NOMO-1 treated with dmso at 0.1 percent for 144 hours (cell line): ENCODE measurements around the gene HYLS1.

Source experiments
- DNase-seq: peaks from one replicate; lab custom pipeline; 2025; ENCODE audit not compliant: unreplicated experiment; lab: John Stamatoyannopoulos, UW

Gene HYLS1

GRCh38 chr11:125932301-125932700 is 44.8 kb downstream of the HYLS1 start:
- no peak for DNase-seq

- no peak for DNase-seq
Measured at GRCh38 chr11:125933030-125933813, 45.8 kb downstream of the HYLS1 start.

DNA sequence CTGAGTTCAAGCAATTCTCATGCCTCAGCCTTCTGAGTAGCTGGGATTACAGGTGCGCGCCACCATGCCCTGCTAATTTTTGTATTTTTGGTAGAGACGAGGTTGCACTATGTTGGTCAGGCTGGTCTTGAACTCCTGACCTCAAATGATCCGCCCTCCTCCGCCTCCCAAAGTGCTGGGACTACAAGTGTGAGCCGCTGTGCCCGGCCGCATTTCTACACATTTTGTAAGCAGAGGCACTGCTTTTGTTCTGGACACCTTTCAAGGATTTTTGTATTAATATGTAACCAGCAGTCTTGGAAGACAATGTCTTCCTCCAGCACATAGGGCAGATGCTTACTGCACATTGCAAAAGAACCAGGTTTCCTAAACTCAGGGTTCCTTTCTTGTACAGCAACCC is 47.0 kb downstream of the HYLS1 start:
- DNase-seq = no peak

DNA sequence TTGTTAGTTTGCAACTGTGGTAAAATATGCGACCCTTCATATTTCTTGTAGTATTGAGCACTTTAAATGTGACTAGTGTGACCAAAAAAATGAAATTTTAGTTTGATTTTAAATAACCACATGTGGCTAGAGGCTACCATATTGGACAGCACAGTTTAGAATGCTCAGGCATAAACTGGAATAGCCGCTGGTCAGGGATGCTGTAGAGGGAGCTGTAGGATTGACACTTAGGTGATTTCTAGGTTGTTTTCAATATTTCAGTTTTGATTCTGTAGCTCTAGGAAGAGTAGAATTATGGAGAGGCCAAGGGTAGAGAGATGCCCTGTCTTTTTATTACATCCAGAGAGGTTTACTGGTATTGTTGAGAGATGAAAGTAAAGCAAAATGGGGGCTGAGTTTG is 47.6 kb downstream of the HYLS1 start:
- no peak for DNase-seq

- DNase-seq = no peak
Measured at GRCh38 chr11:125935618-125936199, 48.2 kb downstream of the HYLS1 start.

DNA sequence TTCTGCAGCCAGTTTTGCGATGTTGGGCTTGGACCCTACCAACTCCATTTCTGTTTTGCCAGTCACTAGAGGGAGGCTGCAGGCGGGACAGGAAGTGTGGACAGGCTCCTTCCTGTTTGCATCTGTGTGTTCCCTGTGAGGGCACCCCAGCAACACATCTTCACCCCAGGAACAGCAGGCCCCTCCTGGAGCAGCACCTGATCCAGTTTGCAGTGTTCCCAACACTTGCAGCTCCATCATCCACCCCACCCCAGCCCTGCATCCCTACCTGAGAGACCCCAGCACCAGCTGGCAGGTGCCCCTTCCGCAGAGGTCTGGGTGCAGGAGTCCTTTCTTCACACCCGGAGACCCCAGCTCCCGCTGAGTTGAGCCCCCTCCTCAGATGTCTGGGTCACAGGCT is 51.0 kb downstream of the HYLS1 start:
- DNase-seq = no peak

GRCh38 chr11:125939081-125939521 is 51.6 kb downstream of the HYLS1 start:
- DNase-seq = no peak

GRCh38 chr11:125940145-125940544 is 52.7 kb downstream of the HYLS1 start:
- no peak for DNase-seq

- no peak for DNase-seq
Measured at GRCh38 chr11:125941267-125941618, 53.8 kb downstream of the HYLS1 start.

DNA sequence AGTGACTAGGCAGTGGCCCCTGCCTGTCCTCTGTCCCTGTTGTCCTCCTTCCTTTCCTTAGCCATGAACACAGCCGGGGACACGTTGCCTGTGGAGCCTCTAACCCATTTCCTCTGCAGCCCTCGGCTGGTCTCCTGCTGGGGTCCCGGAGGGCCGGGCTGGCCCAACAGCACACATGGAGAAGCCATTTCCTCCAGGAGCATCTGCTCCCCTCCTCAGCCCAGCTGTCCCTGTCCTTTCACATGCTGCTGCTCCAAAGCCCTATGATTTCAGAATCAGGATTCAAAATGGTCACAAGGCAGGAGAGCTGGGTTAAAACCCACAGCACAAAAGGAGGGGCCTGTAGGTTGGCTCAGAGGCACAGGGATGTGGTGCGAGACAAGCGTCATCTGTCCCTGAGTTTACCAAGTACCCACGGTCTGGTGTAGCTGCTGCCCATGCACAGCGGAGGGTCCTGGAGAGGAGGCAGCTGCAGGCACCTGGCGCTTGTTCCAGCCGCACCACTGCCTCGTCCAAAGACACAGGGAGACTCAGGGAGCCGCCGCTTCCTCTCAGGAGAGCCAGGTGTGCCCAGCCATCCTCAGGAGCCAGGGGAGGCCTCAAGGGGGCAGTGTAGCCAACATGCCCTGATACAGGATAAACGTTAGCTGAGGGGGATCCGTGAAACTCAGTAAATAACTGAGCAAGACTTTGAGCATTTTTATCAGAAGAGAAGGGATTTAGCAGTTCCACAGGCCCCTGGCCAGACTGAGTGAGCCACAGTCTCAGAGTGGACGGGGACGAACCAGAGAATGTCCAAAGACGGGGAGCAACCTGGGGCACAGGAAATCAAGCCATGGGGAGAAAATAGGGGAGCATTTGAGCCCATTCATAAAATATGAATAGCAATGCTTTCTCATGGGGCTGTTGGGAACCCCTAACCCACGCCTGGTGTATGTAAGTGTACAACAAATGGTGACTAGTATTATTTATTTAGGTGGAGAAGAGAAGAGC is 54.4 kb downstream of the HYLS1 start:
- no peak for DNase-seq

GRCh38 chr11:125942771-125943428 is 55.4 kb downstream of the HYLS1 start:
- DNase-seq = no peak

- no peak for DNase-seq
Measured at GRCh38 chr11:125943661-125944349, 56.3 kb downstream of the HYLS1 start.

GRCh38 chr11:125944350-125945010 is 57.0 kb downstream of the HYLS1 start:
- no peak for DNase-seq

GRCh38 chr11:125945011-125945796 is 57.7 kb downstream of the HYLS1 start:
- DNase-seq = no peak

DNA sequence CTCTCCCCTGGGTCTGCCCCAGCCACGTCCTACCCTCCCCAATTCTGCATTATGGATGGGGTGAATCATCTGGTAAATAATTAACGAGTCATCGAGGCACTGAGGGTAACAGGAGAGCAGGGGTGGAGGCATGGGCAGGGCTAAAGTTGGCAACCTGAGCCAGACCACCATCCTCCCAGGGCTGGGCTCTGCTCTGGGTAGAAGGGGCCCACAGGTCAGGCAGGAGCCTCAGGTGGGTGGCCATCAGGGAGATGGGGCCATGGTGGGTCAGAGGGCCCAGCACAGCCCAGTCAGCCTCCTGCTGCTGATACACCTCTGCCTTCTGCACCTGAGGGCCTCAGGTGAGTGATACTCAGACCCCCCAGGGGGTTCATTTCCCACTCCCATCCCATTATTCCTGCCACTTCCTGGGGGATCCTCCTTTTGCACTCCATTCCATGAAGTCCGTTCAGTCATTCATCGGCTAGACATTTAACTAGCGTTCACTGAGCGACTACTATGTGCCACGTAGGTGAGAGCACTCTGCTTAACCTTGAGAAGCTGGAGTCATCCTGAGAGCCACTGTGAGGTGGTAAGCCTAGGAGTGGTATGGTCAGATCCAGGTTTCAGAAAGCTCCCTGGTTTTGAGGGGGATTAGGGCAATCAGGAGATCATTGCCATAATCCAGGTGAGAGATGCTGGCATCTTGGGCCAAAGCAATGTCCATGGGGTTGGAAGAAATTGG is 58.5 kb downstream of the HYLS1 start, which contains the start of gene VSIG10L2:
VSIG10L2 (plus strand) TSS at position 248 of the 724 bp plus-strand sequence; CDS start at position 260, 12 bp downstream.
- DNase-seq = no peak

GRCh38 chr11:125946712-125947418 is 59.4 kb downstream of the HYLS1 start:
- DNase-seq = no peak

GRCh38 chr11:125947419-125948277 is 60.2 kb downstream of the HYLS1 start:
- no peak for DNase-seq
